GM04503 (cell line): ENCODE measurements around the gene KIAA0513.
"Not testable (repeated sequence)": the region's sequence is repeated elsewhere in the genome, so short reads cannot be mapped to it uniquely, and the experiment has no call there.

ENCODE experiments used
- DNase-seq: peaks from one replicate; pipeline ENCODE4 v3.0.0-alpha.2; 2012; ENCODE audit warnings: low read depth

The KIAA0513 gene

DNA sequence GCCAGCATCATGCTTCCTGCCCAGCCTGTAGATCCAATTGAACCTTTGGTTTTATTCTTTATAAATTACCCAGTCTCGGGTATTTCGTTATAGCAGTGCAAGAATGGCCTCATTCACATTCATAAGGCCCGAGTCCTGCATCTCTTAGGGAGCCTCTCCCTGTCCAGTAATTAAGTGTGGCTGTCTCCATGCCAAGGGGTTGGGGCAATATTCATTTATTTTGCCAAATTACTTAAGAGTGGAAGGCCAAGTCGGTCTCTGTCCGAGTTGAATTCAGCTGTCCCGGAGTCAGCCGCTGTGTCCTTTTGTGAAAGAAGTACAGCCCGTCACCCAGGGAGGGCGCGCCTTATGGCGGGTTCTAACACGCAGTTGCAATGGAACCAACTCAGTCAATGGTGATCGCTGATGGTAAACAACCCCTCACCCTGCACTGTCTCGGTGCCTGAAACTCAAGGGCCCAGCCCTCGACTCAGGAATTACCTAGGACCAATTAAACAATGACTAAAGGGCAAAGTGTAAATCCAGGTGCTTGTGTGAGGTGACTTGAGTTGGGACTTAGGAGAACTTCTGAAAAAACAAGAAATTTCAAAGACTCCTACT, 22.2 kb downstream of the KIAA0513 start:
- no peak for DNase-seq

DNA sequence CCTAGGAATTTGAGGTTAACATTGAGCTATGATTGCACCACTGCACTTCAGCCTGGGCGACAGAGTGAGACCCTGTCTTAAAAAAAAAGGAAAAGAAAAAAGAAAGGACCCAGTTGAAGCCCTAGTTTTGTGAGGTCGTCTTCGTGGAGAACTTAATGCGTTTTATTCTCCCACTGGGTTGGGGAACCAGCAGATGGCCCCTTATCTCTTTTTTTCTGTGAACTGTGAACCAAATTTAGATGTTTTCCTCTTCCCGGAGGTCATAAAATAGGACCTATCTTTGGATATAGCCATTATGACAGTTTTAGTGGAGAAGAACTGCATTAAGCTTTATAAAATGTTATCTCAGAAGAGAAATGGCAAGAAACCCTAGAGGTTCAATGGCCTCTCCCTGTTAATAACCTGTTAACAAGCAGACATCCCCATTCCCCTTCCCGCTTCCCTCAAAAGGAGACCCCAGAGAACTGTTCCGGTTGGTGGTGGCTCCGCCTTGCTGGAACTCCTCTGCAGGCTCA, 23.5 kb downstream of the KIAA0513 start:
- DNase-seq: no peak

- DNase-seq: no peak
Observed at GRCh38 chr16:85051683-85052082, 24.1 kb downstream of the KIAA0513 start.

DNA sequence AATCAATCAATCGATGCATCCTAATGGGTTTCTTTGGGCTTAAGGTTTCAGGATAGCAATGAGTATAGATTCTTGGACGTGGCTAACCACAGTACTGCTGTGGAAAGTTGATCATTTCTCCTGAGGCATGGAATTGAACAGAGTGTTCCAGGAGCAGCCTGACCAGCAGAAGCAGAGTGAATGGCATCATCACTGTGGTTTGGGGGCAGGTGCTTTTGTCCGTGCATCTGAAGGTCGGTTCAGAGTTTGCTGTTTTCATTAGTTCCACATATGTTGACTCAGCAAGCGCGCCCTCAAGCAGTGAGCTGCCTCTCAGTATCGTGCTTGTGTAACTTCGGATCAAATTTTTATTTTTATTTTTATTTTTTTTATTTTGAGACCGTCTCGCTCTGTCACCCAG, 24.9 kb downstream of the KIAA0513 start:
- no peak for DNase-seq

- DNase-seq: not testable (repeated sequence)
Observed at GRCh38 chr16:85054321-85054720, 26.7 kb downstream of the KIAA0513 start.

DNA sequence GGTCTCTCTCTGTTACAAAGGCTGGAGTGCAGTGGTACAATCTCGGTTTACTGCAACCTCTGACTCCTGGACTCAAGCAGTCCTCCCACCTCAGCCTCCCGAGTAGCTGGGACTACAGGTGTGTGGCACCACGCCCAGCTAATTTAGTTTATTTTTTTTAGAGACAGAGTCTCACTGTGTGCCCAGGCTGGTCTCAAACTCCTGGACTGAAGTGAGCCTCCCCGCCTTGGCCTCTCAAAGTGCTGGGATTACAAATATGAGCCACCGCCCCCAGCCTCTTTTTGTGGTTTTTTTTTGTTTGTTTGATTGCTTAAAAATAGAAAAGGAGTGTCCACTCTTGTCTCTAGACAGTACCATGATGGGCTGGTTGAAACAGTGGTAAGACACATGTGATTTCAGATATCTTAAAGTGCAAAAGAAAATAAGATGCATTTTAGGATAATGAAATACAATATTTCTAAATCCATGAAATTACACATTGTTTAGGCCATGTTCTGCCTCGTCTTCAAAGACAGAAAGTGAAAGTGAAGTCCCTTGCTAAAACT, 27.4 kb downstream of the KIAA0513 start:
- DNase-seq: no peak

DNA sequence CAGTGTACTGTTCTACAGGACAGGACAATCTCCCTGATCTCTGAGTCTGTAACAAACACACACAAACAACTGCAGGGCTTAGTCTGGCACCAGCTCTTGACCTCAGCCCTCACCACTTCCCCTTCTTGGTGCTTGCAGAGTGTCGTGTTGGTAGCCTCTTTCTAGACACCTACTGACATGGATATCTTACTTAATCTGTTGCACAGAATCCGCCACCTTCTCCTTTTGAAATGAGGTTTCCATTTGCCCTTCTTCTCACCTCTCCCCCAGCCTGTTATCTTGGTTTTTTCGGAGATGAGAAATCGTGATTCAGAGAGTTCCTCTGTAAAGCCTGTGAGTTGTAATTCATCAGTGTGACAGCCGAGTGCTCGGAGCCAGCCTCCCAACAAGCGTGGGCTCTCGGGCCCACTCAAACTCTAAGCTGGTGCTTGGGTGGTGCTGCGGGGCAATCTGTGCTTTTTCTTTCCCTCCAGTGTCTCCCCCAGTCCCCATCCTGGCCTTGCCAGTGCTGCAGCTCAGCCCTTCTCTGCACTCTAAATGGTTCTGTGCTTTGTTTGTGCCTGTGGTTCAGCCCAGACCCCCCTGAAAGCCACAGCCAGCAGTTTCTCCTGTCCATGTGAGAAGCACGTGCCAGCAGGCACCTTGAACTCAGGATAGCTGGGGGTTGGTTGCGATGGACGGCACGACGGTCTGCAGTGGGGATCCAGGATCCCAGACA, 28.1 kb downstream of the KIAA0513 start:
- DNase-seq: peak; percentile 21

DNA sequence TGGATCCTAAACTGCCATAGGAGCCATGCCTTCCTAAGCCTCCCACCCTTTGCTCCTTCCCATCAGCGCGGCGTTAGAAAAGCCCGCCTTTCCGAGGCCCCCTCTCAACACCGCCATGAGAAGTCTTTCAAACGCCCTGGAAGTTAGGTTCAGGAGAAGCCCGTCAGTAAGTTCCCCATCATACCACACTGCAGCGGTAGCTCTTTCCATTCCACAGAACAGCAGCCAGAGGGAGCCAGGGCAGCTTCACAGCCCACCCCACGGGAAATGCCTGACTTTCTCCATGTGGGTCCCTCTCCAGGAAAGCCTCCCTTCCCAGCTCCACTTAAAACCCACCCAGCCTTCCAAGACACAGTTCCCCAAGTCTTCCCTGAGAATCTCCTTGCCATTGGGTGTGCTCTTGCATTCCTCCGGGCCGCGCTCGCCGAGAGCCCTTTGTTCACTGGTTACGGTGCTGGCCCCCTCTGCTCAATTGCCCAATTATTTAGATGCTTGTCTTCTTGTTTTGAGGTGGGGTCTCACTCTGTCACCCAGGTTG, 28.7 kb downstream of the KIAA0513 start:
- no peak for DNase-seq

GRCh38 chr16:85057212-85057889, 29.8 kb downstream of the KIAA0513 start:
- no peak for DNase-seq

- no peak for DNase-seq
Observed at GRCh38 chr16:85057948-85058347, 30.4 kb downstream of the KIAA0513 start.

DNA sequence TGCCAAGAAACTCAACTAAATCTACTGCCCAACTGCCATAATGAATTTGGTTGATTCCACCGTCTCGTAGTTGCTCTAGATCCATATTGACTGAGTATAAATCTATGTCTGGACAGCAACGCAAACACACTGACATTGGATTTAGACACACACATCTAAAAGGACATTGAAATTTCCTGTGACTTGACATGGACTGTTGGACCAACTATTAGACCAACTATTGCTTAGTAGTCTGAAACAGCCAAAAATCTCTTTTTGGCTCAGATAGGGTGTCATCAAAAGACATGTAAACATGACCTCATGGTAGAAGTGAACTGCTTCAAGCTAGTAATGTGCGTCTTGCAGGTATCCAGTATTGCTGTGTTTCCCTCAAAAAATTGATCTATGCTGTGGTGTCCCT, 31.3 kb downstream of the KIAA0513 start:
- no peak for DNase-seq

- DNase-seq: no peak
Observed at GRCh38 chr16:85061566-85061965, 34.0 kb downstream of the KIAA0513 start.

- no peak for DNase-seq
Observed at GRCh38 chr16:85062323-85062722, 34.7 kb downstream of the KIAA0513 start.

DNA sequence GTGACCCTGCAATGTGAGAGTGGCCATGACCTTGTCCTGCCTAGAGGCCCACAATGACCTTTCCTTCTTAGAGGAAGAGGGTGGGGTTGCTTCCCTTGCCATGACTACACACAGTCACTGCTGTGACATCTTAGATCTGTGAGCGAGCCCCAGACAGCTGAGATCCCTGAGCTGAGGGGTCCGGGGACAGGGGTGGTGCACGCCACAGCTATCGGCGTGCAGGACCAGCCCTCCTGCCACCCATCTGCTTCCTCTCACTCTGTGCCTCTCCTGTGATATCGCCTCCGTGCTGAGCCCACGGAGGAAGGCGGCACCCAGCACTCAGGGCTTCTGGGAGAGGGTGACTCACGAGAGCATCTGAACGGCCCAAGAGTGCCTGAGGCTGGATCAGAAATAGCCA, 35.2 kb downstream of the KIAA0513 start:
- DNase-seq: no peak

GRCh38 chr16:85064186-85064585, 36.6 kb downstream of the KIAA0513 start:
- no peak for DNase-seq

- DNase-seq: no peak
Observed at GRCh38 chr16:85065099-85065498, 37.5 kb downstream of the KIAA0513 start.

DNA sequence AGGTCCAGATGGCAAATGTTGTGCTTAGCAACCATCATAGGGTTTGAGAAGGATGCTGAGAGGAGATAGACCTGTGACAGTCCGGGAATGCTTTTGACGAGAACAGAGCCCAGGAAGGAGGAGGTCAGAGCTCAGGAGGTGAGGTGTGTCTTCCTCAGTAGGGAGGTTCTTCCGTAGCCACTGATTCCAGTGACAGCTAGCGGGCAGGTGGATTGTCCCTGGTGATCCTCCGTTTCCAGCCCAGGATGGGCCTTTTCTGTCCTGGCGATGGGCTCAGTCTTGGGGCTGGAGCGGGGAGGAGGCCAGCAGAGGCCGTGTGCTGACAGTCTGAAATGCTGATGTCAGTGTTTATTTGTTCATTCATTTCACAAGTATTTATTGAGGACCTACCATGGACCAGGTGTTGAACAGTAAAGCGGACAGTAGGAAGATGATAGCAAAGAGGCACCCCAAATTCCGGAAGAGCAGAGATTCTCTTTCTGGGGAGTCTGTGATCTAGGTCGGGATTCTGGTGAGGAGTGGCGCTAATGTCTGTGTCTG, 38.8 kb downstream of the KIAA0513 start:
- DNase-seq: no peak

DNA sequence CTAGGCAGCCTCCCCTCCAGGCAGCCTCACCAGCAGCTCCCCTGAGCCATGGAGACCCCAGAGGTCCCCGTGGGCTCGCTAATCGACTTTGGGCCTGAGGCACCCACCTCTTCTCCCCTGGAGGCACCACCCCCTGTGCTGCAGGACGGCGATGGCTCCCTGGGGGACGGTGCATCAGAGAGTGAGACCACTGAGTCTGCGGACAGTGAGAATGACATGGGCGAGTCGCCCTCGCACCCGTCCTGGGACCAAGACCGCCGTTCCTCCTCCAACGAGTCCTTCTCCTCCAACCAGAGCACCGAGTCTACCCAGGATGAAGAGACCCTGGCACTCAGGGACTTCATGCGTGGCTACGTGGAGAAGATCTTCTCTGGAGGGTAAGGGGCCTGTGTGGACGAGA, 39.4 kb downstream of the KIAA0513 start:
- DNase-seq: no peak

GRCh38 chr16:85067426-85067825, 39.8 kb downstream of the KIAA0513 start:
- no peak for DNase-seq

DNA sequence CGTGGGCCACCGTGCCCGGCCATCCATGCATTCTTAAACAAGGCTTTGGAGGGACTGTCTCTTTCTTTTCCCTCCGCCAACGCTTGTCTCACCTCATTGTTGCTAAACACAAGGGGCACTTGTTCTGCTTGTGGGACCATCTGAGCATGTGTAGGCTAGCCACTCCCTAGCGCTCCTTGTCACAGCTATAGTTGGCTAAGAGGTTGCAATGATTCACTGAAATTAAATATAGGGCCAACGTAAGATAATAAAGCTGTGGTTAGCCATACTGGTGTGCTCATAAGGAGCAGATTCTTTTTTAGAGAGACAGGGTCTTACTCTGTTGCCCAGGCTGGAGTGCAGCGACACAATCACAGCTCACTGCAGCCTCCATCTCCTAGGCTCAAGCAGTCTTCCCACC, 41.2 kb downstream of the KIAA0513 start:
- DNase-seq: no peak

- DNase-seq: no peak
Observed at GRCh38 chr16:85069171-85069570, 41.6 kb downstream of the KIAA0513 start.
